ENCODE data around the gene MUC4.

DNA sequence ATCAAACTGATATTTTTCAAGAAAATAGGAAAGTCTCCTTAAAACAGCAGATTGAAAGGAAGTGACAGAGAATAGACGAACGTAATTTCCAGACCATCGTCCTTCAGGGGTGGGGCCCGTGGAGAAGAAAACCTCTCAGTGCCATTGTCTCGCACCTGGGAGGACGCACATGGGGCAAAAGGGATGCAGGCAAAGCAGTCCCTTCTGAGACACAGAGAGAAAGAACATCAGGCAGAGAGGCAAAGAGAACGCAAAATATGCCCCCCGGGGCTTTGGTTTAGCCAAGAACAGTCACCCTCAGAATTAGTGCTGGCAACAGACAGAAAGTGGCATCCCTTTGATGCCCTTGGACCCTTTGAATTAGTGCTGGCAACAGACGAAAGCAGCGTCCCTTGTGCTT, 53.9 kb downstream of the MUC4 start:
- no peak for TF ChIP-seq POU2F2 (IDR thresholded peaks at IDR 0.05; ENCODE audit: low read depth, low read length)
- TF ChIP-seq POLR2A (IDR thresholded peaks at IDR 0.05; ENCODE audit: low read depth, low read length): no peak

Measured in GM12891 (cell line).